ENCODE results near the gene SRI. TPM values are rescaled to one million over a fixed set of nuclear protein-coding genes. Genes with fewer than 3 reads are reported as not detected.
"Not testable (repeated sequence)": the region's sequence is repeated elsewhere in the genome, so short reads cannot be mapped to it uniquely, and the experiment has no call there.

SRI gene
- polyA plus RNA-seq (2013, experiment 1 of 2; ENCODE audit: insufficient read length) = 151 TPM
- polyA plus RNA-seq (2013, experiment 2 of 2; ENCODE audit: insufficient read length) = 165 TPM

GRCh38 chr7:88219781-88220747, at the start of gene SRI:
Gene SRI (minus strand): TSS chr7:88220038. CDS start chr7:88220026, 12 bp downstream.
- peak; percentile 87 for DNase-seq

- no peak for DNase-seq
Measured at GRCh38 chr7:88269586-88269985, 49.7 kb upstream of the SRI start.

- DNase-seq = no peak
Measured at GRCh38 chr7:88268858-88269257, 49.0 kb upstream of the SRI start.

GRCh38 chr7:88268051-88268450, 48.2 kb upstream of the SRI start:
- DNase-seq = no peak

GRCh38 chr7:88267421-88267820, 47.6 kb upstream of the SRI start:
- no peak for DNase-seq

- DNase-seq = not testable (repeated sequence)
Measured at GRCh38 chr7:88264987-88265386, 45.1 kb upstream of the SRI start.

- no peak for DNase-seq
Measured at GRCh38 chr7:88262562-88262961, 42.7 kb upstream of the SRI start.

GRCh38 chr7:88260719-88261118, 40.9 kb upstream of the SRI start:
- DNase-seq = no peak

- no peak for DNase-seq
Measured at GRCh38 chr7:88259656-88260380, 40.0 kb upstream of the SRI start.

GRCh38 chr7:88258296-88258695, 38.5 kb upstream of the SRI start:
- DNase-seq = not testable (repeated sequence)

- no peak for DNase-seq
Measured at GRCh38 chr7:88256906-88257305, 37.1 kb upstream of the SRI start.

GRCh38 chr7:88254721-88255424, 35.0 kb upstream of the SRI start:
- peak; percentile 15 for DNase-seq

- DNase-seq = no peak
Measured at GRCh38 chr7:88253640-88254039, 33.8 kb upstream of the SRI start.

GRCh38 chr7:88244258-88244657, 24.4 kb upstream of the SRI start:
- no peak for DNase-seq

- DNase-seq = peak; percentile 51
Measured at GRCh38 chr7:88243345-88243909, 23.6 kb upstream of the SRI start.

GRCh38 chr7:88239852-88240251, 20.0 kb upstream of the SRI start:
- DNase-seq = no peak

- no peak for DNase-seq
Measured at GRCh38 chr7:88233828-88234227, 14.0 kb upstream of the SRI start.

- DNase-seq = no peak
Measured at GRCh38 chr7:88230646-88231045, 10.8 kb upstream of the SRI start.

GRCh38 chr7:88229302-88229995, 9.6 kb upstream of the SRI start:
- no peak for DNase-seq

GRCh38 chr7:88226886-88227516, 7.2 kb upstream of the SRI start:
- DNase-seq = peak; percentile 44

- DNase-seq = no peak
Measured at GRCh38 chr7:88226201-88226600, 6.4 kb upstream of the SRI start.

Data from fibroblast of skin of scalp (primary cell).